Measurements from ENCODE around the gene PIK3R3.

Gene PIK3R3

DNA sequence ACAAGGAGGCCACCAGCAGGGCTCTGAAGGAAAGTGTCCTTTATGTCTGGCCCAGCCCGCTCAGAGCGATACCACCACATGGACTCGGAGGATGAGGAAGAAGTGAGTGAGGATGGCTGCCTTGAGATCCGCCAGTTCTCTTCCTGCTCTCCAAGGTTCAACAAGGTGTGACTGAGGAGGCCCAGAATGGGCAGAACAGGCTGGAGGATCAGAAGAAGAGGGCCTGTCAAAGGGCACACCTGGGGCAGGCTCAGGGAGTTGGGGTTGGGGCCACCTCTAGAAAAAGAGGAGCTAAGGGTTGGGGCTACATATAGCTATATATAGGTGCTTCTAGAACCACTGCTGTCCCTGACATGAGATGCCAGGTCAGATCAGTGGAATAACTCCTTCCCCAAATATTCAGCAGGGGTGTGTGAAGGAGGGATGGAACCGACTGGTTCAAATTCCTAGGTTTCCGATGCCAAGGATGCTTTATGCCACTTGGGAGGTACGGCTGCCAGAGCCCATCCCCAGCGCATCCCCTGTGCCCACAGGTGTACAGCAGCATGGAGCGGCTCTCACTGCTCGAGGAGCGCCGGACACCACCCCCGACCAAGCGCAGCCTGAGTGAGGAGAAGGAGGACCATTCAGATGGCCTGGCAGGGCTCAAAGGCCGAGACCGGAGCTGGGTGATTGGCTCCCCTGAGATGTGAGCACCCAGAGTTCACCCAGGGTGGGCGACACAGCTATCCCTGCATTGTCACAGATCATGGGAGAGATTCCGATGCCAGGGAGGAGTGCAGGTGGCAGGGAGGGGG, 102.2 kb downstream of the PIK3R3 start:
- DNase-seq (ENCODE audit: low read depth in 3 of 3, low spot score in 1 of 3): no peak

DNA sequence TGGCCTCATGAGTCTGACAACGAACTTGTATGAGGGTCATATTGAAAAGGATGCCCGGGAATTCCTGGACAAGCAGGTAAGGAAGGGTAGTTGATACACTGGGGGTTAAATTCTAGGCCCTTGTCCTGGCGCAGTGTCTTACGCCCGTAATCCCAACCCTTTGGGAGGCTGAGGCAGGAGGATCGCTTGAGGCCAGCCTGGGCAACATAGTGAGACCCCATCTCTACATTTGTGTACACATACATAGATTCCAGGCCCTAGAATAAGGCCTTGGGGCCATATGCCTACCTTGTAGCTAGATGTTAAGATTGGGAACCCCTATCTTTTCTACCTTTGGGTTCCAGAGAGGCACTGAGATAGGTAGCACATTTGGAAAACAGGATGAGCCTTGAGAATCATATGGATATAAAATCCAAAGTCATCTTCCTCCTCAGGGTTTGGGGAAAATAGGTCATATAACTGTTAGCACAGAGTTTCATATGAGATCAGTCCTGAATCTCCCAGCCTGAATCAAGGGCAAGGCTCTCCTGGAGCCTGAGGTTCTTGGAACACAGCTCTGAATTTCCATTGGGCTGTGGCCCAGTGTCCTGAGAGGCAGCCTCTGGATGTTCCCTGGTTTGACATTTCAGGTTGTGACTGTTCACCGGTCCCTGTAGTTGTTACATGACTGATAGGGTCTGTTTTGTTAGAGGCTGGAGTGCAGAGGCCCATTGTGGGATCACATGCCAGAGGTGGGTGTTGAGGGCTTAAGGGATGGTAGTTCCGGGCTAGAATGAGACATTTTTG, 104.4 kb downstream of the PIK3R3 start:
- no peak for DNase-seq (ENCODE audit: low read depth in 3 of 3, low spot score in 1 of 3)

DNA sequence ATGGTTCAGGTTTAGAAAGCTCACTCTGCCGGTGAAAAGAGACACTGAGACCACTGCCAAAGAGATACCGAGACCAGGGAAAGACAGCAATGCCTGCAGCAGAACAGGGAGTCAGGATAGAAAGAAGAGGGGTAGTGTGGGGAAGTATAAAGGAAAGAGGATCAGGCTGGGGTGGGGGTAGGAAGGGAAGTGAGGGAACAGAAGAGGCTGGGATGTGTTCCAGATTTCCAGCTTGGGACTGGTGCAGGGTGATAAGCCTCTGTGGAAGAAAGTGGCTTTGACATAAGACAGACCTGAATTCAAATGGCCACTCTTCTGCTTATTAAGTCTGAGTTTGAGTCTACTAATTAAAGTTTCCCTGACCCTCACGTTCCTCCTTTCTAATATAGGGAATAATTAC, 105.9 kb downstream of the PIK3R3 start:
- no peak for DNase-seq (ENCODE audit: low read depth in 3 of 3, low spot score in 1 of 3)

DNA sequence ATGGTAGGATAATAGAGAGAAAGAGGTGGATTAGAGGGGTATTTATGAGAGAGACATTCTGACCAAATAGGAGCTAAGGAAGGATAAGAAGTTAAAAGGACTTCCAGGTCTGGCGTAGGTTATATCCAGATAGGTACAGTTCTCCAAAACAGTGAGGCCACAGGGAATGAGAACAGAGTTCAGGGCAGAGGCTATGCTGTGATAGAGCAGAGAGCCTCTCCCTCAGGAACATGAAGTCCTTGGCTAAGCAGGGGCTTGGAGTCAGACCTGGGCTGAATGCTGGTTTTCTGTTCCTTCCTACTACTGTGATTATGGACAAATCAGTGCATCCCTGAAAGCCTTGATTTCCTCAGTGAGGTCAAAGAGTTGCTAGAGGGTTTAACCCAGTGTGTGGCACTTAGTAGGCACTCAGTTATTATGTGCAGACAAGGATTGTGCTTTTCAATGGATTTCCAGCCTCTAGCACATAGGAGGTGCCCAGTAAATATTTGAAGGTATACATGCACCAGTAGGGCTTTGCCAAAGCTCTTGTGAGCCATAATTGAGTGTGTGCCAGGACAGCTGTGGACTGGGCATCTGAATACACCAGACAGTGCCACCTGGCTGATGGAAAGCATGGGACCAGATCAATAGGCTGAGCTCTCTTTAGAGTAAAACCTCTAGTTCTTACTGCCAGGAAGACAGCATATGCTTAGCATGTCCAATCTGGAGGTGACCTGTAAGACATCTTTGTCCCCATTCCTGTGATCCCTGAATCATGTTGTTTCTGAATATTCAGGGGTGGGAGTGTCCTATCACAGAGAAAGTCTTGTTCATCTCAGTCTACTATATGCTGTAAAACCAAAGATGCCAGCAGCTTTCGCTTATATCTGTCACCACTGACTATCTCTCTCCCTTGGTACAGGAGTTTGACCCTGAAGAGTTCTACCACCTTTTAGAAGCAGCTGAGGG, 111.1 kb downstream of the PIK3R3 start:
- no peak for DNase-seq (ENCODE audit: low read depth in 3 of 3, low spot score in 1 of 3)

DNA sequence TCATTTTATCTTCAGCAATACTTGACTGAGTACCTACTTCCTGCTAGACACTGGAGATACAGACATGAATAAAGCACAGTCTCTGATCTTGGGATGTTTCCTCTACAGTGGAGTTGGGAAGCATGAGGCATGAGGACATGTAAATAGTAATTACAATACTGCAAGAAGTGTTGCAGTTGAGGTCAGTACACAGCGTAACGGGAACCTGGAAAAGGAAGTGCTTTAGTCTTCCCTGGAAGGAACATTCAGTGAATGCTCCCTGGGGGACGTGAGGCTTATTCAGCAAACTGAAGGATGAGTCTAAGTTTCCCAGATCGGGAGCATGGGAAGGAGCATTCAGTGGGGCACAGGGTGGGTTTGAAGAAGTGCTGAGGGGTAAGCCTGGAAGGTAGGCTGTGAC, 112.4 kb downstream of the PIK3R3 start:
- no peak for DNase-seq (ENCODE audit: low read depth in 3 of 3, low spot score in 1 of 3)

DNA sequence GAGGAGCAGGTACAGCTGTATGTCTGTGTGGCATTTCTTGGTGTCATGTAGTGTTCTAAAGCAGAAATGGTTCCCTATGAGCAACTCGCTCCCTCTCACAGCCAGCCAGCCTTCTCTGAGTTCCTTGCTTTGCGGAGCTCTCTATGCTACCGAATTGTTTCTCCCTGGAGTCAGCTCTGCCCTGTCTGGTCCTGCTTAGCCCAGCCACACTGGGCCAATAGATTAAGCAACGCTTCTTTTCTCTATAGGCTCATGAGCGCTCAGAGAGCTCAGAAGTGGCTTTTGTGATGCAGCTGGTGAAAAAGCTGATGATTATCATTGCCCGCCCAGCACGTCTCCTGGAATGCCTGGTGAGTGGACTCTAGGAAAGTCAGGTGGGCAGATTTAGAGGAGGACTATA, 113.1 kb downstream of the PIK3R3 start:
- DNase-seq (ENCODE audit: low read depth in 3 of 3, low spot score in 1 of 3): no peak

DNA sequence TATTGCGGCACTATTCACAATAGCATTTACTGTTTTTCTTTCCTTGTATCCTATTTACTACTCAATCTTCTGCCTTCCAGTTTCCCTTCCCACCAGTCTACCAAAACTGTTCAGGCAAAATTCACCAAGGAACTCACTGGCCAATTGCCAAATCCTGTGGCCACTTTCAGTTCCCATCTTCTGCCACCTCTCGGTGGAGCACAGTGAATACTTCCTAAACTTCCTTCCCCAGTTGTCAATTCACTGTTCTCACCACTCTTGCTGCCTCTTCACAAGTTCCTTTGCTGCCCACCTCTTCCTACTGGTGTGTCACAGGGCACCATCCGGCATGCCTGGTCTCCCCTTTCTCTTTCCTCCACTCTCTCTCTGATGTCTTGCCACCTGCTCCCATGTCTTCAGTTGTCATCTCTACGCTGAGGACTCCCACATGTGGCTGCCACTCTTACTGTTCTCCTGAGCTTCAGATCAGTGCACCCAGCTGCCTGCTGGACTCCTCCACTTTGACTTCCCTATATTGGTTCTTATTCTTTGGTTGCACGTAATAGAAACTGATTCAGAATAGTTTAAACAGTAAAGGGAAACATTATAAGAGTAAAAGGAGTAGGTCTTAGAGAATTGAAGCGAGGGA, 114.4 kb downstream of the PIK3R3 start:
- no peak for DNase-seq (ENCODE audit: low read depth in 3 of 3, low spot score in 1 of 3)

DNA sequence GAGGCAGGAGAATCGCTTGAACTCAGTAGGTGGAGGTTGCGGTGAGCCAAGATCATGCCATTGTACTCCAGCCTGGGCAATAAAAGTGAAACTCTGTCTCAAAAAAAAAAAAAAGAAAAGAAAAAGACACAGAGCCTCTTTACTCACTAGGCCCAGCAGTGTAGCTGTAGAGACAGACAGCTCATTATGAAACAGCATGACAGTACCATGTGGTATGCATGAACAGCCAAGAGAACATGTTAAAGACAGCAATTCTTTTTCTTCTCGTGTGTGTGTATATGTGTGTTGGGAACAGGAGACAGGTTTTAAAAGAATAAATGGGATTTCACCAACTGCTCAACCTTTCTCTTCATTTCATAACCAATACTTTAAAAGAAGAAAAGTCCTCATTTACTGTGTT, 118.8 kb downstream of the PIK3R3 start:
- no peak for DNase-seq (ENCODE audit: low read depth in 3 of 3, low spot score in 1 of 3)

DNA sequence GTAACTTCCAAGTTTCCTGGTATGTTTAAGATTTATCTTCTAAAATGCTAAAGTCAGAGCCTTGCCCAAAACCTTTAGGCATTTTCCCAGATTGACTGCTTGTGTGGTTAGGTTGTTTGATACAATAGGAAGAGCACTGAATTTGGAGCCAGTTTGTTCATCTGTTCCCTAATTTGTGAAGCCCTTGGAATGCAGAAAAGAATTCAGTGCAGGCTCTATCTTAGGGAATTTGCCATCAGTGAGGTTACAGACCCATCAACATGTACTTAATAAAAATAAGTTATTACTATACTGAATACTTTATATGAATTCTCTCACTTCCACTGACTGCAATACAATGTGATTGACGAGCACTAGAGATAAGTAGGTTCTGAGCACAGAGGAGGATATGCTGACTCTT, 120.2 kb downstream of the PIK3R3 start:
- DNase-seq (ENCODE audit: low read depth in 3 of 3, low spot score in 1 of 3): no peak

DNA sequence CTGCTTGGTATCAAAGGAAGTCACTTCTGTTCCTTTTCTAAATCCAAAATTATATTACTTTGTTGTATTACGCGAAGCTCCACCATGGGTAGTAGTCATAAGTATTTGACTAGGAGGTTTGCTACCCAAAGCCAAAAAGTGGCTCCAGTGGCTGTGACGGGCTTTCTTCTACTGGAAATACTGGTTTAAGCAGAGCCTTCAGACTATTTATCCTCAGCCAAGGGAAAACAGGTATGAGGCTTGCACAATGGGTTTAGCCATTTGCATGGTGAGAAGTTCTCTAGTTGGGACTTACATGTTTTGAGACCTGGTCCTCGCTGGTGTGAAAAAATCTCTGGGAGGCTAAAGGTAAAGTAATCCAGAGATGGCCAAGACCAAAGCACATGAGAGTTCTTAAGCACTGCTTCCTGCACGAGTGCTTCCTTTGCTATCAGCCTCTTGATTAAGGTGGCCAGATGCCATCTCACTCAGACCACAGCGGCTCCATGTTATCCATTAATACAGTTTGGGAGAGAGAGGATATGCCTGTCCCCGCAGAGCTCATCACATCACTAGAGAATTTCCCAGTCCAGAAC, 121.2 kb downstream of the PIK3R3 start:
- no peak for DNase-seq (ENCODE audit: low read depth in 3 of 3, low spot score in 1 of 3)

DNA sequence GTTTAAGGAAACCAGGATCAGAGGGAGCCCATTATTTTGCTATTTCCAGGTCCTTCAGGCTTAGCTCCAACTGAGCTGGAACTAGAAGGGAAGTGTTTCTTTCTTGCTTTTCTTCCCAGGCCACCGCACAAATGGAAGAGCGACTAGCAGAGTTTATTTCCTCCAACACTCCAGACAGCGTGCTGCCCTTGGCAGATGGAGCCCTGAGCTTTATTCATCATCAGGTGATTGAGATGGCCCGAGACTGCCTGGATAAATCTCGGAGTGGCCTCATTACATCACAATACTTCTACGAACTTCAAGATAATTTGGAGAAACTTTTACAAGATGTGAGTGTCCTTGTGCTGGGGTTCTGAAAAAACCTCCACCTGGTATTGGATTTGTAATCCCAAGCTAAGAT, 121.8 kb downstream of the PIK3R3 start:
- no peak for DNase-seq (ENCODE audit: low read depth in 3 of 3, low spot score in 1 of 3)

DNA sequence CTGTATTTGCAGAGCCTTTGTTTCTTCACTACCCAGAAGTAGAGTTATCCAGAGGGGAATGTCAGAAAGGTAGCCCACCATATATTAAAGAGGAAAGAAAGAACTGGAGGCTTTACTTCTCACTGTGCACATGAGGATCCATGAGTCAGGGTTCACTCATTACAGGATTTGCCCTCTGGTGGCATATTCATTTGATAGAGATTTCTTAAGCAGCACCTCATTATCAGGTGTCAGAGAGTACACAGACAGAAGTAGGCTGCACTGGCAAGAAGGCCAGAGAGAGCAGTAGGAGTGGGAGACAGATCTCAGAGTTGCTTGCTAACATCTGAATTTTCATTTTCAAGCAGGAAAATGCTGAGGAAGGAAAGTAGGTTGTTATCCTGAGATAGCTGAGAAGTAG, 123.8 kb downstream of the PIK3R3 start:
- DNase-seq (ENCODE audit: low read depth in 3 of 3, low spot score in 1 of 3): no peak

DNA sequence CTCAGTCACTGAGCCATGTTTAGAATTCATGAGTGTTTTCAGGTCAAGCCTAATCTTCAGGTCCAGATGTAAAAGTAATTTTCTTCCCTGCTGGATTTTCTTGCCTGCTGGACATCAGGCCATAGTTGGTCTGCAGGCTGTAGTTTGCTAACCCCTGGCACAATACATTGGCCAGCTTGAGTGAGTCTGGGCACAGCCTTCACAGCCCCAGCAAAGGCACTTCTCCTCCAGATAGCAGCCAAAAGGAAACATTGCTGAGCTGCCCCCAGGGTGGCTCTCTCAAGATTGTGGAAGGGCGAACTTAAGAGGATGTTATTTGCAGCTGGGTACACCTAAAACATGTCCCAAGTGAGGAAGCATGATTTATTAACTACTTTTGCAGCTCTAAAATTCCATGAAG, 126.8 kb downstream of the PIK3R3 start:
- DNase-seq (ENCODE audit: low read depth in 3 of 3, low spot score in 1 of 3): no peak

DNA sequence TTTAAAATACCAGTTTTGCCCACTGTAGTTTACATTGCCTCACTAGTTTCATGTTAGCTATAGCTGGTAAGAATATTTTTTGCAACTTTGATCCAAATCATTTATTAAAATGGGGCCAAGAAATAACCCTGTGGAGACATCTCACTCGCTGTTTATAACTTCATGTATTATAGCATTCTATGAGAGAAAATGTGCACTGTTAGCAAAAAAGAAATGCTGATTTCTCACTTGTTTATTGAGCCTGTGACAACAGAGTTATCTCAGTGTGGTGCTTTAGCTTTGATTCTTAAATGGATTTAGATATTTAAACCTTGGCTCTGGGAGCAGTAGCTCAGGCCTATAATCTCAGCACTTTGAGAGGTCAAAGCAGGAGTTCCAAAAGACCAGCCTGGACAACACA, 127.9 kb downstream of the PIK3R3 start:
- DNase-seq (ENCODE audit: low read depth in 3 of 3, low spot score in 1 of 3): no peak

DNA sequence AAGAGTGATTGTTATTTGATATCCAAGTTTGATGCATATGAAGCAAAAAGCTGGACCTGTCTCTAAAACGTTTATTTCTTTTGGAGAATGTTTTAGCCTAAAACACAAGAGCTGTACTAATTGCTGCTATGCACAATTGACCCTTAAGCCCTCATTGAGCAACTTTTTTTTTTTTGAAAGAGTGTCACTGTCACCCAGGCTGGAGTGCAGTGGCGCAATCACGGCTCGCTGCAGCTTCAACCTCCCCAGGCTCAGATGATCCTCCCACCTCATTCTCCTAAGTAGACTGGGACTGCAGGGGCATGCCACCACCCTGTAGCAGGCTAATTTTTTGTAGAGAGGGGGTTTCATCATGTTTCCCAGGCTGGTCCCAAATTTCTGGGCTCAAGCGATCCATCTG, 129.1 kb downstream of the PIK3R3 start:
- no peak for DNase-seq (ENCODE audit: low read depth in 3 of 3, low spot score in 1 of 3)

DNA sequence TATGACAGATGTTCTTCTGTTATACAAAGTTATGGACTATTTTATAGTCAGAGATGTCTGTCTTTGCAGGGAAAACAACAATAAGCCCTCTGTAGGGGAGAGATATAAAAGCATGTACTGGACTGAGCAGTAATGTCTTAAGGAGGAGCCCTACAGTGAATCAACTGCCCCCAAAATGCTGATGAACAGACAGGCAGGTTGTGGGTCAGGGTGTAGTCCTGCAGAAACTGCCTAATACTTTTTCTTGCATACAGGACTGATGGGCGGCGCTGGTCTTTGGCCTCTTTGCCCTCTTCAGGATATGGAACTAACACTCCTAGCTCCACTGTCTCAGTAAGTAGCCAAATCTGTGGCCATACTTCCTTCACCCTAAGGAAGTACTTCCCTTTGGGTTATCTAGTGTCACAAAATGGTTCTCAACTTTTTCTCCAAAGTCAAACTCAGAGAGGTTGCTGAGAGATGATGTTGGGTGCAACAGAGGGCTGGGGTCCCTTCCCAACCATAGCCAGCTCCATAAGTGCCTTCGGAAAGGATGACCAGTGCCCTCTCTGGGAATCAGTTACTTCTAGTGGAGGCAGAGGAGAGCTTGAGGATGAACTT, 129.8 kb downstream of the PIK3R3 start:
- no peak for DNase-seq (ENCODE audit: low read depth in 3 of 3, low spot score in 1 of 3)

DNA sequence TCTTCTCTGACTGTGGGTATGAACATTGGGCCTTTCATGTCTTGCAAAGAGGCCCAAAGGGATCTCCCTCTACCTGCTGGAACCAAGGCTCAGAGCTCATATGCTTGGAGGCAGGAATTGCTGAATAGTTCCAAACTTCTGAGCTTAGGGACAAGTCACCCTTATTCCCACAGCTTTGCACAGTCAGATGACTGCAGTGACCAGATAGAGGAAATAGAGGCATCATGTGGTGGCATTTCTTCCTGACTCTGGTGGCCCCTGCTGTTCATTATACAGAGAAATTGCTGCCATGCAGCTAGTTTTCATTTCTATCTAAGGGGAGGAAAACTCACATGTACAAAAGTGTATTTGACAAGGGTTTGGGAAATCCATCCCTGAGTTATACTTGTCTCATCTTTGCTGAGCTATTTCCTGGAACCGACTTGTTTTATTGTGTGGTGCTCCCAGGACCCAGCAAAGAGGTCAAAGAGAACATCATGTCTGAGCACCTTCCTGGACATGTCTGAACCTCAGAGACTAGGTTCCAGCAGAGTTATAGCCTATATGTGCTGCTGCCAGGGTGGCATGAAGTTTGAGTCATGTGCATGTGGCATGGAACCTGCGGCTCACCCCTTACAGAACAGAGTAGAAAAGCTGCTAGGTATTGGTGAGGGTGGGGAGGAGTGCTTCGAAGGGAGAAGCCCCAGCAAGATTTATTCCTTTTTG, 131.2 kb downstream of the PIK3R3 start:
- DNase-seq (ENCODE audit: low read depth in 3 of 3, low spot score in 1 of 3): no peak

DNA sequence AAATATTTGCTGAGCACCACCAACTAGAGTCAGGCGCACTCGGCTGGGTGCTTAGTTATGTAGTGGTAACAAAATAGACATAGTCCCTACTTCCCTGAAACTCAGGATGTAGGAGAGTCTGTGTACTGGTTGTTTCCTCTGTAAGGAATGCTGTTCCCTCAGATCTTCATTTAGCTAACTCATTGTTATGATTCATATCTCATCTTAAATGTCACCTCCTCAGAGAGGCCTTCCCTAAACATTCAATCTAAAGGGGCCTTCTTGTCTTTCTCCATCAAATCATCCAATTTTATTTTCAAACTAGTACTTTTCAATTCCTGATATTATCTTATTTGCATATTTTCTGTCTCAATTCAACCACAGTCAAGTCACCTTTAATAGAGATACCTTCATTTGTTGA, 132.9 kb downstream of the PIK3R3 start:
- DNase-seq (ENCODE audit: low read depth in 3 of 3, low spot score in 1 of 3): no peak

DNA sequence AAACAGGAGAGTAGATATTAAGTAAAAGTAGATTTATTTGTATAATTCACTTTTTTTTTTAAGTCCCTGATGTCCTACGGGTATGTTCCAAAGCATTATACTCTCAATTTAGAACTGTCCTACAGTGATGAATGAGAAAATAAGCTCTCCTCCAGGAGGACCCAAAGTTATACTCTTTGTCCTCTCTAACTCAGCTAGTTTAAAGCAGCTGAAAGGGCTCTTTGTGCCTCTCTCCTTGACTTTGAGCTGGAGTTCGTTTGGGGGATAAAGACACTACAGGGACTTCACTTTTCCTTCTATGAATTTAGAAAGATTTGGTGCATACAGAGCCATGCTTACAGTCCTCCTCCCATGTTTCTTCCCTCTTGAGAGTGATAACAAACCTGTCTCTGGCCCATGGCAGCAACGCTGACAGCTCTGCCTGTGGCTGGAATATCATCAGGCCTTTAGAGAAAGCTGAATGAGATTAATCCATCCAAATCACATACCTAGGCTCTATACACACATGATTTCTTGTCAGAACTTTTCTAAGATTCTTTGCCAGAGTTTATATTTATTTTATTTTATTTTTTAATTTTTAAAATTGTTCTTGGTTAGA, 134.3 kb downstream of the PIK3R3 start:
- DNase-seq (ENCODE audit: low read depth in 3 of 3, low spot score in 1 of 3): no peak
